Measurements from ENCODE around the gene USP6NL. TPM values are rescaled to one million over a fixed set of nuclear protein-coding genes. Genes with fewer than 3 reads are reported as not detected.

The USP6NL gene
- total and polyA plus RNA-seq, 10 of the 15 experiments (the other 5 are each of a cell fraction or from before 2014, with no cell fraction given): 4.0 to 27.7 (median 18.2) TPM

DNA sequence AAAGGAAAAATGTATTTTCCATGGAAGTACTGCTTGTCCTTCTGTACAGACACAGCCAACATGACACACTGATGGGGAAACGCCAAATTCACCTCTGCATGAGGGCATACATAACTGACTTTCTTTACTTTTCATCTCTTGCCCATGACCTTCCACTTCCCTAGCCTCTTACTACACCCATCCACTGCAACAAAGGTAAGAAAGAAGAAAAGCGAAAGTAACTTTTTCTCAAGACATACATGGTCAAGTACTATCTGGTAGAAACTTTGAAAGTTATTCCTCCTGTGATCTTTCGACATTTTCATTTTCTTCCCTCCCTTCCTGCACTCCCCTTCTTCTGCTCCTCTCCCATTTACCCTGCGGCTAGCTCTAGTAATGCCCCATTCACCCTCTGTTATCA is 130.8 kb downstream of the USP6NL start:
- 88% methylated on average over 4 of the region's 4 CpGs for WGBS (ENCODE audit: insufficient coverage, insufficient replicate concordance, low lambda C conversion rate, missing lambda C conversion rate)
- ChIA-PET CTCF (no interaction called here), POLR2A (no interaction called here), RAD21 (ENCODE audit: unreplicated experiment) (no interaction called here), SMC1A (ENCODE audit: uncharacterized antibody, unreplicated experiment) (interaction anchor here (1.5 to 2.9 kb wide), 2 partner anchors 21 to 277 kb away, joined by 5 to 10 read pairs; no protein-coding TSS in a partner anchor)
- Histone ChIP-seq H3K36me3 (ENCODE audit: control insufficient read depth in 2 of 2, insufficient read depth in 2 of 2, low read length in 1 of 2) (peaks cover 5 to 39% of the 10 kb centered on the region in 2 experiments; a peak in 3 of 4 replicates), H3K4me3 (no peak overlapping the region), H3K9me3 (replicated peaks; ENCODE audit: control insufficient read depth, insufficient read depth, low read length) (no peaks in the 10 kb centered on the region), H3K4me1 (ENCODE audit: control insufficient read depth, insufficient read depth, low read length) (peaks cover 3% of the 10 kb centered on the region; the same call in 1 of the 2 replicates), H3K27ac (ENCODE audit: control insufficient read depth, insufficient read depth) (no peak overlapping the region), H3K4me2 (ENCODE audit: control insufficient read depth, insufficient read depth) (0 out of 2 replicates have a peak overlapping the region, but pooled peaks have one; percentile 35), H3K27me3 (replicated peaks in 1 of 2; ENCODE audit: control insufficient read depth in 2 of 2, insufficient read depth in 2 of 2, low read length in 1 of 2) (no peaks in the 10 kb centered on the region), H3K79me2 (ENCODE audit: control insufficient read depth, insufficient read depth, low read length) (no peaks in the 10 kb centered on the region), H4K20me1 (ENCODE audit: control insufficient read depth, insufficient read depth) (no peaks in the 10 kb centered on the region), H2AFZ (ENCODE audit: control insufficient read depth, low read depth, low read length) (no peak overlapping the region), H3K9ac (ENCODE audit: control insufficient read depth, insufficient read depth, low read length) (no peak overlapping the region)
- in situ Hi-C loops (cut with MboI) (no loop called here), intact Hi-C loops (cut with micrococcal nuclease; ENCODE audit: unreplicated experiment) (no loop called here)
- ATAC-seq: no peak
- FAIRE-seq: no peak
- DNase-seq (ENCODE audit: low read depth, low spot score): no peak
- no TSS peak for BruUV-seq (replicated peaks)
- TF ChIP-seq NFXL1 (IDR thresholded peaks at IDR 0.05; ENCODE audit: borderline replicate concordance) (no peak), BCL3 (IDR thresholded peaks at IDR 0.05; ENCODE audit: borderline replicate concordance, insufficient read depth, low read depth, low read length, poor library complexity, severe bottlenecking) (no peak), YBX1 (IDR thresholded peaks at IDR 0.05) (no peak), SMC3 (IDR thresholded peaks at IDR 0.05; ENCODE audit: borderline replicate concordance, low read length) (no peak), E2F8 (IDR thresholded peaks at IDR 0.05; ENCODE audit: low read depth, partially characterized antibody) (no peak), RB1 (IDR thresholded peaks at IDR 0.05; ENCODE audit: borderline replicate concordance) (no peak), ESRRA (IDR thresholded peaks at IDR 0.05; ENCODE audit: low read length) (no peak), CBX5 (IDR thresholded peaks at IDR 0.05; ENCODE audit: low read depth) (no peak), NFYB (IDR thresholded peaks at IDR 0.05; ENCODE audit: insufficient read depth, low read depth, low read length) (no peak), ZSCAN29 (IDR thresholded peaks at IDR 0.05) (no peak), STAT3 (IDR thresholded peaks at IDR 0.05; ENCODE audit: low read depth, low read length) (no peak)
- TF ChIP-seq, protein P1, sequence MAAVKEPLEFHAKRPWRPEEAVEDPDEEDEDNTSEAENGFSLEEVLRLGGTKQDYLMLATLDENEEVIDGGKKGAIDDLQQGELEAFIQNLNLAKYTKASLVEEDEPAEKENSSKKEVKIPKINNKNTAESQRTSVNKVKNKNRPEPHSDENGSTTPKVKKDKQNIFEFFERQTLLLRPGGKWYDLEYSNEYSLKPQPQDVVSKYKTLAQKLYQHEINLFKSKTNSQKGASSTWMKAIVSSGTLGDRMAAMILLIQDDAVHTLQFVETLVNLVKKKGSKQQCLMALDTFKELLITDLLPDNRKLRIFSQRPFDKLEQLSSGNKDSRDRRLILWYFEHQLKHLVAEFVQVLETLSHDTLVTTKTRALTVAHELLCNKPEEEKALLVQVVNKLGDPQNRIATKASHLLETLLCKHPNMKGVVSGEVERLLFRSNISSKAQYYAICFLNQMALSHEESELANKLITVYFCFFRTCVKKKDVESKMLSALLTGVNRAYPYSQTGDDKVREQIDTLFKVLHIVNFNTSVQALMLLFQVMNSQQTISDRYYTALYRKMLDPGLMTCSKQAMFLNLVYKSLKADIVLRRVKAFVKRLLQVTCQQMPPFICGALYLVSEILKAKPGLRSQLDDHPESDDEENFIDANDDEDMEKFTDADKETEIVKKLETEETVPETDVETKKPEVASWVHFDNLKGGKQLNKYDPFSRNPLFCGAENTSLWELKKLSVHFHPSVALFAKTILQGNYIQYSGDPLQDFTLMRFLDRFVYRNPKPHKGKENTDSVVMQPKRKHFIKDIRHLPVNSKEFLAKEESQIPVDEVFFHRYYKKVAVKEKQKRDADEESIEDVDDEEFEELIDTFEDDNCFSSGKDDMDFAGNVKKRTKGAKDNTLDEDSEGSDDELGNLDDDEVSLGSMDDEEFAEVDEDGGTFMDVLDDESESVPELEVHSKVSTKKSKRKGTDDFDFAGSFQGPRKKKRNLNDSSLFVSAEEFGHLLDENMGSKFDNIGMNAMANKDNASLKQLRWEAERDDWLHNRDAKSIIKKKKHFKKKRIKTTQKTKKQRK (IDR thresholded peaks at IDR 0.05; ENCODE audit: low read depth, low read length): no peak
- TF ChIP-seq, protein P2, sequence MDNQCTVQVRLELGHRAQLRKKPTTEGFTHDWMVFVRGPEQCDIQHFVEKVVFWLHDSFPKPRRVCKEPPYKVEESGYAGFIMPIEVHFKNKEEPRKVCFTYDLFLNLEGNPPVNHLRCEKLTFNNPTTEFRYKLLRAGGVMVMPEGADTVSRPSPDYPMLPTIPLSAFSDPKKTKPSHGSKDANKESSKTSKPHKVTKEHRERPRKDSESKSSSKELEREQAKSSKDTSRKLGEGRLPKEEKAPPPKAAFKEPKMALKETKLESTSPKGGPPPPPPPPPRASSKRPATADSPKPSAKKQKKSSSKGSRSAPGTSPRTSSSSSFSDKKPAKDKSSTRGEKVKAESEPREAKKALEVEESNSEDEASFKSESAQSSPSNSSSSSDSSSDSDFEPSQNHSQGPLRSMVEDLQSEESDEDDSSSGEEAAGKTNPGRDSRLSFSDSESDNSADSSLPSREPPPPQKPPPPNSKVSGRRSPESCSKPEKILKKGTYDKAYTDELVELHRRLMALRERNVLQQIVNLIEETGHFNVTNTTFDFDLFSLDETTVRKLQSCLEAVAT (IDR thresholded peaks at IDR 0.05): no peak

Measured in GM12878 (cell line).